Sigmoid colon (tissue), 4 donors: ENCODE data around the gene PLCH2.

Experiments used
- POLR2A ChIP-seq, 2 donors: fragments of 450-650 bp; IDR thresholded peaks; one replicate each; pipeline ENCODE4 v1.6.1; 2016; ENCODE audit warnings: antibody characterized with exemption in 2 of 2, mild to moderate bottlenecking in 2 of 2, moderate library complexity in 2 of 2
- POLR2AphosphoS5 ChIP-seq, 4 donors: sonication (generic); formaldehyde crosslinking; IDR thresholded peaks; one replicate each; pipeline ENCODE4 v1.6.1; 2017; ENCODE audit warnings: antibody characterized with exemption in 4 of 4
- TF ChIP-seq, protein P1 (sequence below), 4 experiments: fragments of 450-650 bp in 3 of 4; fragments of 200-600 bp in 1 of 4; IDR thresholded peaks; one replicate each; pipeline ENCODE4 v1.5.1; 2016 to 2019; ENCODE audit warnings: antibody characterized with exemption in 4 of 4, mild to moderate bottlenecking in 3 of 4, moderate library complexity in 2 of 4

DNA sequence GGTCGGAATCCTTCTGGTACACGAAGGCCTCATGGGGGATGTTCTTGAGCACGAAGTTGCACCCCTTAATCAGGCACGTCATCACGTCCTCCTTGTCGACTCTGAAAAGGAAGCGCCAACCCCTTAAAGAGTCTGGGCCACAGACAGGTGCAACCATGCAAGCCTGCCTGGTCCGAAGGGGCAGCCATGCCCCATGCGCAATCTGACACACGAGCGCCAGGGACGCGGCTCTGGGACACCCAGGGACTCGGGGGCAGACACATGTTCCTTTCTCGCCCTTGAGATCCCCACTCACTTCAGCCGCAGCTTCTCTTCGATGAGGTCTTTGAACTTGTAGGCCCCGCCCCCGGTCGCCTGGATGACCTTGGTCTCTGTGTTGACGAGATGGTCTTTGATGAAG lies 44.7 kb downstream of the PLCH2 start:
- TF ChIP-seq POLR2A (IDR thresholded peaks at IDR 0.05): no peak
- TF ChIP-seq, protein P1, sequence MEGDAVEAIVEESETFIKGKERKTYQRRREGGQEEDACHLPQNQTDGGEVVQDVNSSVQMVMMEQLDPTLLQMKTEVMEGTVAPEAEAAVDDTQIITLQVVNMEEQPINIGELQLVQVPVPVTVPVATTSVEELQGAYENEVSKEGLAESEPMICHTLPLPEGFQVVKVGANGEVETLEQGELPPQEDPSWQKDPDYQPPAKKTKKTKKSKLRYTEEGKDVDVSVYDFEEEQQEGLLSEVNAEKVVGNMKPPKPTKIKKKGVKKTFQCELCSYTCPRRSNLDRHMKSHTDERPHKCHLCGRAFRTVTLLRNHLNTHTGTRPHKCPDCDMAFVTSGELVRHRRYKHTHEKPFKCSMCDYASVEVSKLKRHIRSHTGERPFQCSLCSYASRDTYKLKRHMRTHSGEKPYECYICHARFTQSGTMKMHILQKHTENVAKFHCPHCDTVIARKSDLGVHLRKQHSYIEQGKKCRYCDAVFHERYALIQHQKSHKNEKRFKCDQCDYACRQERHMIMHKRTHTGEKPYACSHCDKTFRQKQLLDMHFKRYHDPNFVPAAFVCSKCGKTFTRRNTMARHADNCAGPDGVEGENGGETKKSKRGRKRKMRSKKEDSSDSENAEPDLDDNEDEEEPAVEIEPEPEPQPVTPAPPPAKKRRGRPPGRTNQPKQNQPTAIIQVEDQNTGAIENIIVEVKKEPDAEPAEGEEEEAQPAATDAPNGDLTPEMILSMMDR (IDR thresholded peaks at IDR 0.05): no peak
- no peak for TF ChIP-seq POLR2AphosphoS5 (IDR thresholded peaks at IDR 0.05)
